ENCODE data around the gene CFAP45.

CFAP45 gene

GRCh38 chr1:159931101-159931794 lies 31.3 kb upstream of the CFAP45 start:
- TF ChIP-seq, protein P1, sequence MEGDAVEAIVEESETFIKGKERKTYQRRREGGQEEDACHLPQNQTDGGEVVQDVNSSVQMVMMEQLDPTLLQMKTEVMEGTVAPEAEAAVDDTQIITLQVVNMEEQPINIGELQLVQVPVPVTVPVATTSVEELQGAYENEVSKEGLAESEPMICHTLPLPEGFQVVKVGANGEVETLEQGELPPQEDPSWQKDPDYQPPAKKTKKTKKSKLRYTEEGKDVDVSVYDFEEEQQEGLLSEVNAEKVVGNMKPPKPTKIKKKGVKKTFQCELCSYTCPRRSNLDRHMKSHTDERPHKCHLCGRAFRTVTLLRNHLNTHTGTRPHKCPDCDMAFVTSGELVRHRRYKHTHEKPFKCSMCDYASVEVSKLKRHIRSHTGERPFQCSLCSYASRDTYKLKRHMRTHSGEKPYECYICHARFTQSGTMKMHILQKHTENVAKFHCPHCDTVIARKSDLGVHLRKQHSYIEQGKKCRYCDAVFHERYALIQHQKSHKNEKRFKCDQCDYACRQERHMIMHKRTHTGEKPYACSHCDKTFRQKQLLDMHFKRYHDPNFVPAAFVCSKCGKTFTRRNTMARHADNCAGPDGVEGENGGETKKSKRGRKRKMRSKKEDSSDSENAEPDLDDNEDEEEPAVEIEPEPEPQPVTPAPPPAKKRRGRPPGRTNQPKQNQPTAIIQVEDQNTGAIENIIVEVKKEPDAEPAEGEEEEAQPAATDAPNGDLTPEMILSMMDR (IDR thresholded peaks at IDR 0.05; ENCODE audit: borderline replicate concordance, insufficient read depth, low read depth, low read length), result no peak
- H3K4me3 ChIP-seq (ENCODE audit: low read depth, low read length), result no peak overlapping the region

GRCh38 chr1:159930634-159931033 lies 30.7 kb upstream of the CFAP45 start:
- H3K4me3 ChIP-seq (ENCODE audit: low read depth, low read length), result no peak overlapping the region
- TF ChIP-seq, protein P1 (IDR thresholded peaks at IDR 0.05; ENCODE audit: borderline replicate concordance, insufficient read depth, low read depth, low read length), result no peak

GRCh38 chr1:159930216-159930615 lies 30.3 kb upstream of the CFAP45 start:
- no peak overlapping the region for H3K4me3 ChIP-seq (ENCODE audit: low read depth, low read length)
- TF ChIP-seq, protein P1 (IDR thresholded peaks at IDR 0.05; ENCODE audit: borderline replicate concordance, insufficient read depth, low read depth, low read length), result no peak

- no peak overlapping the region for H3K4me3 ChIP-seq (ENCODE audit: low read depth, low read length)
- TF ChIP-seq, protein P1 (IDR thresholded peaks at IDR 0.05; ENCODE audit: borderline replicate concordance, insufficient read depth, low read depth, low read length), result no peak
Measured at GRCh38 chr1:159929155-159930051, 29.4 kb upstream of the CFAP45 start.

GRCh38 chr1:159928491-159929050 lies 28.6 kb upstream of the CFAP45 start:
- H3K4me3 ChIP-seq (ENCODE audit: low read depth, low read length), result no peak overlapping the region
- TF ChIP-seq, protein P1 (IDR thresholded peaks at IDR 0.05; ENCODE audit: borderline replicate concordance, insufficient read depth, low read depth, low read length), result no peak

GRCh38 chr1:159927849-159928431 lies 28.0 kb upstream of the CFAP45 start:
- no peak overlapping the region for H3K4me3 ChIP-seq (ENCODE audit: low read depth, low read length)
- TF ChIP-seq, protein P1 (IDR thresholded peaks at IDR 0.05; ENCODE audit: borderline replicate concordance, insufficient read depth, low read depth, low read length), result 0 out of 2 replicates have a peak, but pooled peaks have one; percentile 9

Measured in GM12875 (cell line).